ENCODE measurements around the gene SHD.

Gene SHD

GRCh38 chr19:4297901-4298809 is 19.1 kb downstream of the SHD start:
- peak in 1 of 2 donors; percentile 33 for DNase-seq (ENCODE audit: low read depth in 1 of 2, low spot score in 1 of 2)

- no peak for DNase-seq (ENCODE audit: low read depth in 1 of 2, low spot score in 1 of 2)
Observed at GRCh38 chr19:4298810-4299550, 19.9 kb downstream of the SHD start.

- DNase-seq (ENCODE audit: low read depth in 1 of 2, low spot score in 1 of 2) = no peak
Observed at GRCh38 chr19:4300589-4300988, 21.5 kb downstream of the SHD start.

GRCh38 chr19:4301590-4302242 is 22.6 kb downstream of the SHD start:
- DNase-seq (ENCODE audit: low read depth in 1 of 2, low spot score in 1 of 2) = no peak

GRCh38 chr19:4302243-4302640 is 23.2 kb downstream of the SHD start, which contains the start of gene TMIGD2:
TMIGD2 (minus strand) TSS chr19:4302389; CDS start chr19:4302385, 4 bp downstream.
- DNase-seq (ENCODE audit: low read depth in 1 of 2, low spot score in 1 of 2) = no peak

GRCh38 chr19:4303819-4304537 is 24.9 kb downstream of the SHD start:
- DNase-seq (ENCODE audit: low read depth in 1 of 2, low spot score in 1 of 2) = no peak

- peak; percentile 48 to 60 for DNase-seq (ENCODE audit: low read depth in 1 of 2, low spot score in 1 of 2)
Observed at GRCh38 chr19:4304538-4305256, 25.6 kb downstream of the SHD start, which contains the start of gene FSD1. FSD1 (plus strand) TSS chr19:4304598; CDS start chr19:4304747, 149 bp downstream.

GRCh38 chr19:4305257-4305612 is 26.2 kb downstream of the SHD start:
- no peak for DNase-seq (ENCODE audit: low read depth in 1 of 2, low spot score in 1 of 2)

GRCh38 chr19:4305659-4306058 is 26.6 kb downstream of the SHD start:
- DNase-seq (ENCODE audit: low read depth in 1 of 2, low spot score in 1 of 2) = no peak

GRCh38 chr19:4310247-4311121 is 31.4 kb downstream of the SHD start:
- DNase-seq (ENCODE audit: low read depth in 1 of 2, low spot score in 1 of 2) = no peak

- no peak for DNase-seq (ENCODE audit: low read depth in 1 of 2, low spot score in 1 of 2)
Observed at GRCh38 chr19:4313847-4314490, 34.9 kb downstream of the SHD start.

GRCh38 chr19:4316956-4317355 is 37.9 kb downstream of the SHD start:
- no peak for DNase-seq (ENCODE audit: low read depth in 1 of 2, low spot score in 1 of 2)

GRCh38 chr19:4318460-4318859 is 39.4 kb downstream of the SHD start:
- no peak for DNase-seq (ENCODE audit: low read depth in 1 of 2, low spot score in 1 of 2)

- DNase-seq (ENCODE audit: low read depth in 1 of 2, low spot score in 1 of 2) = no peak
Observed at GRCh38 chr19:4319067-4319718, 40.1 kb downstream of the SHD start.

GRCh38 chr19:4320419-4320818 is 41.4 kb downstream of the SHD start:
- no peak for DNase-seq (ENCODE audit: low read depth in 1 of 2, low spot score in 1 of 2)

GRCh38 chr19:4322942-4323665 is 44.0 kb downstream of the SHD start:
- no peak for DNase-seq (ENCODE audit: low read depth in 1 of 2, low spot score in 1 of 2)

GRCh38 chr19:4323692-4324091 is 44.6 kb downstream of the SHD start:
- DNase-seq (ENCODE audit: low read depth in 1 of 2, low spot score in 1 of 2) = no peak

GRCh38 chr19:4324228-4324627 is 45.2 kb downstream of the SHD start:
- DNase-seq (ENCODE audit: low read depth in 1 of 2, low spot score in 1 of 2) = no peak

Data from activated CD4-positive, alpha-beta T cell treated with anti-CD3 and anti-CD28 coated beads, Interleukin-2, amount 50 U/mL, for 24 hours (primary cell).